IPS-11a (cell line): Measurements from ENCODE around the gene NFKBIA.
"Not testable (repeated sequence)": the region's sequence is repeated elsewhere in the genome, so short reads cannot be mapped to it uniquely, and the experiment has no call there.

Experiments
- H3K4me3 ChIP-seq: one replicate; pipeline ENCODE4 v1.5.1; 2013; ENCODE audit warnings: low read depth, low read length, control low read depth

The NFKBIA gene

GRCh38 chr14:35404449-35405303 is at the start of gene NFKBIA:
TSS of gene NFKBIA (minus strand) at chr14:35404749. CDS start at chr14:35404644, 105 bp downstream.
- peak within 1 kb of the TSS; percentile 81 for H3K4me3 ChIP-seq

GRCh38 chr14:35446450-35446849 is 41.9 kb upstream of the NFKBIA start:
- no peak overlapping the region for H3K4me3 ChIP-seq

GRCh38 chr14:35444104-35444503 is 39.6 kb upstream of the NFKBIA start:
- no peak overlapping the region for H3K4me3 ChIP-seq

GRCh38 chr14:35441160-35441559 is 36.6 kb upstream of the NFKBIA start:
- no peak overlapping the region for H3K4me3 ChIP-seq

- H3K4me3 ChIP-seq, result no peak overlapping the region
Observed at GRCh38 chr14:35438910-35439713, 34.6 kb upstream of the NFKBIA start.

GRCh38 chr14:35438492-35438891 is 33.9 kb upstream of the NFKBIA start:
- H3K4me3 ChIP-seq, result not testable (repeated sequence)

GRCh38 chr14:35435177-35435576 is 30.6 kb upstream of the NFKBIA start:
- H3K4me3 ChIP-seq, result no peak overlapping the region

GRCh38 chr14:35433826-35434225 is 29.3 kb upstream of the NFKBIA start:
- no peak overlapping the region for H3K4me3 ChIP-seq

GRCh38 chr14:35430459-35431199 is 26.1 kb upstream of the NFKBIA start:
- no peak overlapping the region for H3K4me3 ChIP-seq

GRCh38 chr14:35429951-35430350 is 25.4 kb upstream of the NFKBIA start:
- no peak overlapping the region for H3K4me3 ChIP-seq

- H3K4me3 ChIP-seq, result no peak overlapping the region
Observed at GRCh38 chr14:35425850-35426249, 21.3 kb upstream of the NFKBIA start.

GRCh38 chr14:35423621-35424020 is 19.1 kb upstream of the NFKBIA start:
- no peak overlapping the region for H3K4me3 ChIP-seq

- H3K4me3 ChIP-seq, result no peak overlapping the region
Observed at GRCh38 chr14:35420036-35420811, 15.7 kb upstream of the NFKBIA start.

GRCh38 chr14:35419429-35419841 is 14.9 kb upstream of the NFKBIA start:
- no peak overlapping the region for H3K4me3 ChIP-seq

GRCh38 chr14:35418093-35418492 is 13.5 kb upstream of the NFKBIA start:
- H3K4me3 ChIP-seq, result no peak overlapping the region

- H3K4me3 ChIP-seq, result no peak overlapping the region
Observed at GRCh38 chr14:35416108-35416750, 11.7 kb upstream of the NFKBIA start.

GRCh38 chr14:35414365-35414764 is 9.8 kb upstream of the NFKBIA start:
- H3K4me3 ChIP-seq, result no peak overlapping the region

- H3K4me3 ChIP-seq, result no peak overlapping the region
Observed at GRCh38 chr14:35412272-35413056, 7.9 kb upstream of the NFKBIA start.

- no peak overlapping the region for H3K4me3 ChIP-seq
Observed at GRCh38 chr14:35410858-35411257, 6.3 kb upstream of the NFKBIA start.
